Activated naive CD8-positive, alpha-beta T cell treated with anti-CD3 and anti-CD28 coated beads for 36 hours (primary cell): ENCODE data around the gene HSPA1B. TPM values are rescaled to one million over a fixed set of nuclear protein-coding genes. Genes with fewer than 3 reads are reported as not detected.
A peak's percentile ranks its signal among the peaks of the same experiment; 100 is the strongest.
"Not testable (repeated sequence)": the region's sequence is repeated elsewhere in the genome, so short reads cannot be mapped to it uniquely, and the experiment has no call there.

Source experiments
- DNase-seq: peaks from one replicate; pipeline ENCODE4 v3.0.0; 2021
- H3K27ac Mint-ChIP-seq: one replicate; pipeline ENCODE4 v1.8.0; 2022; ENCODE audit warnings: mild to moderate bottlenecking, moderate library complexity, mixed read lengths
- H3K27me3 Mint-ChIP-seq: one replicate; pipeline ENCODE4 v1.8.0; 2022; ENCODE audit warnings: mild to moderate bottlenecking, mixed read lengths
- H3K36me3 Mint-ChIP-seq: one replicate; pipeline ENCODE4 v1.8.0; 2021; ENCODE audit warnings: mild to moderate bottlenecking, mixed read lengths
- H3K4me1 Mint-ChIP-seq: one replicate; pipeline ENCODE4 v1.8.0; 2021; ENCODE audit warnings: mixed read lengths
- H3K4me3 Mint-ChIP-seq: one replicate; pipeline ENCODE4 v1.8.0; 2022; ENCODE audit warnings: mild to moderate bottlenecking, moderate library complexity, mixed read lengths
- H3K9me3 Mint-ChIP-seq: one replicate; pipeline ENCODE4 v1.8.0; 2022; ENCODE audit warnings: mixed read lengths
- total RNA-seq, 2 experiments: library from RNA; stranded (reverse); gene quantifications; one replicate each; pipeline ENCODE4 v1.2.3, GENCODE V29; 2021

The HSPA1B gene
- total RNA-seq, 2 experiments from 2014 or later = 21.6 to 24.3 TPM

- DNase-seq = peak; percentile 45
- Mint-ChIP-seq H3K9me3 (no peaks in the 10 kb centered on the region), H3K4me1 (peaks cover 34% of the 10 kb centered on the region), H3K27ac (peak within 1 kb of the TSS; percentile 84), H3K27me3 (no peaks in the 10 kb centered on the region), H3K36me3 (no peaks in the 10 kb centered on the region), H3K4me3 (peak within 1 kb of the TSS; percentile 84)
Measured at GRCh38 chr6:31815025-31815838, 12.3 kb upstream of the HSPA1B start, which contains the start of the genes HSPA1A and HSPA1L. TSS of gene HSPA1A (plus strand) at chr6:31815543. CDS start at chr6:31815757, 214 bp downstream. TSS of gene HSPA1L (minus strand) at chr6:31815283. CDS start at chr6:31811972, 3,311 bp downstream.

- DNase-seq, H3K36me3 Mint-ChIP-seq, H3K27me3 Mint-ChIP-seq, H3K9me3 Mint-ChIP-seq: not testable (repeated sequence)
- Mint-ChIP-seq H3K4me1 (peaks cover 45% of the 10 kb centered on the region), H3K27ac (peak overlapping the region; percentile 77), H3K4me3 (peak overlapping the region; percentile 79)
Measured at GRCh38 chr6:31817133-31817928, 10.2 kb upstream of the HSPA1B start.

GRCh38 chr6:31817929-31818511, 9.5 kb upstream of the HSPA1B start:
- not testable (repeated sequence) for DNase-seq, H3K27me3 Mint-ChIP-seq, H3K36me3 Mint-ChIP-seq, H3K9me3 Mint-ChIP-seq
- Mint-ChIP-seq H3K4me3 (peak overlapping the region; percentile 79), H3K4me1 (peaks cover 46% of the 10 kb centered on the region), H3K27ac (peak overlapping the region; percentile 77)

- DNase-seq = no peak
- Mint-ChIP-seq H3K9me3 (no peaks in the 10 kb centered on the region), H3K4me1 (peaks cover 33% of the 10 kb centered on the region), H3K27ac (no peak overlapping the region), H3K4me3 (no peak overlapping the region), H3K36me3 (no peaks in the 10 kb centered on the region), H3K27me3 (peaks cover 8% of the 10 kb centered on the region)
Measured at GRCh38 chr6:31819871-31820299, 7.7 kb upstream of the HSPA1B start.

GRCh38 chr6:31820399-31820798, 7.1 kb upstream of the HSPA1B start:
- H3K4me1 Mint-ChIP-seq = peaks cover 35% of the 10 kb centered on the region
- not testable (repeated sequence) for DNase-seq, H3K9me3 Mint-ChIP-seq, H3K27ac Mint-ChIP-seq, H3K4me3 Mint-ChIP-seq, H3K36me3 Mint-ChIP-seq
- peaks cover 14% of the 10 kb centered on the region for H3K27me3 Mint-ChIP-seq

GRCh38 chr6:31821301-31822035, 6.1 kb upstream of the HSPA1B start:
- H3K4me1 Mint-ChIP-seq = peaks cover 40% of the 10 kb centered on the region
- peak; percentile 71 for DNase-seq
- peaks cover 23% of the 10 kb centered on the region for H3K27me3 Mint-ChIP-seq
- H3K36me3 Mint-ChIP-seq = no peaks in the 10 kb centered on the region
- peak overlapping the region; percentile 98 for H3K4me3 Mint-ChIP-seq
- no peaks in the 10 kb centered on the region for H3K9me3 Mint-ChIP-seq
- H3K27ac Mint-ChIP-seq = peak overlapping the region; percentile 94

GRCh38 chr6:31822036-31822821, 5.3 kb upstream of the HSPA1B start:
- peak overlapping the region; percentile 98 for H3K4me3 Mint-ChIP-seq
- peaks cover 27% of the 10 kb centered on the region for H3K27me3 Mint-ChIP-seq
- H3K27ac Mint-ChIP-seq = peak overlapping the region; percentile 94
- peak; percentile 44 for DNase-seq
- no peaks in the 10 kb centered on the region for H3K9me3 Mint-ChIP-seq
- H3K4me1 Mint-ChIP-seq = peaks cover 46% of the 10 kb centered on the region
- no peaks in the 10 kb centered on the region for H3K36me3 Mint-ChIP-seq

GRCh38 chr6:31823592-31824196, 3.8 kb upstream of the HSPA1B start:
- not testable (repeated sequence) for H3K4me3 Mint-ChIP-seq, H3K27ac Mint-ChIP-seq, H3K9me3 Mint-ChIP-seq

GRCh38 chr6:31825553-31825952, 2.0 kb upstream of the HSPA1B start:
- peaks cover 28% of the 10 kb centered on the region for H3K27me3 Mint-ChIP-seq
- peak overlapping the region; percentile 14 for H3K4me3 Mint-ChIP-seq
- H3K36me3 Mint-ChIP-seq = peaks cover 4% of the 10 kb centered on the region
- no peaks in the 10 kb centered on the region for H3K9me3 Mint-ChIP-seq
- DNase-seq = no peak
- H3K27ac Mint-ChIP-seq = peak overlapping the region; percentile 38
- H3K4me1 Mint-ChIP-seq = peaks cover 38% of the 10 kb centered on the region

More at GRCh38 chr6:31823592-31824196, 3.8 kb upstream of the HSPA1B start:
- H3K36me3 Mint-ChIP-seq, DNase-seq: not testable (repeated sequence)
- Mint-ChIP-seq H3K27me3 (peaks cover 28% of the 10 kb centered on the region), H3K4me1 (peaks cover 34% of the 10 kb centered on the region)

- H3K4me1 Mint-ChIP-seq = peaks cover 37% of the 10 kb centered on the region
- H3K27me3 Mint-ChIP-seq = peaks cover 28% of the 10 kb centered on the region
- DNase-seq = no peak
- peaks cover 6% of the 10 kb centered on the region for H3K36me3 Mint-ChIP-seq
- H3K9me3 Mint-ChIP-seq = no peaks in the 10 kb centered on the region
- H3K4me3 Mint-ChIP-seq = peak overlapping the region; percentile 80
- H3K27ac Mint-ChIP-seq = peak overlapping the region; percentile 90
Measured at GRCh38 chr6:31826793-31827285, 699 bp upstream of the HSPA1B start.

GRCh38 chr6:31829633-31830283, 2.2 kb downstream of the HSPA1B start:
- Mint-ChIP-seq H3K4me3 (peak overlapping the region; percentile 90), H3K4me1 (peaks cover 30% of the 10 kb centered on the region), H3K9me3 (no peaks in the 10 kb centered on the region), H3K27ac (peak overlapping the region; percentile 73), H3K27me3 (peaks cover 20% of the 10 kb centered on the region), H3K36me3 (peaks cover 7% of the 10 kb centered on the region)
- no peak for DNase-seq

GRCh38 chr6:31830886-31831335, 3.4 kb downstream of the HSPA1B start:
- Mint-ChIP-seq H3K9me3 (no peaks in the 10 kb centered on the region), H3K27ac (peak overlapping the region; percentile 63), H3K4me3 (peak overlapping the region; percentile 90), H3K36me3 (peaks cover 18% of the 10 kb centered on the region), H3K4me1 (peaks cover 24% of the 10 kb centered on the region), H3K27me3 (peaks cover 12% of the 10 kb centered on the region)
- DNase-seq = no peak
